ENCODE results near the gene DSCAML1. TPM values are rescaled to one million over a fixed set of nuclear protein-coding genes. Genes with fewer than 3 reads are reported as not detected.
A peak's percentile ranks its signal among the peaks of the same experiment; 100 is the strongest.

Gene DSCAML1
- total and polyA plus RNA-seq, 9 of the 15 experiments (the other 6 are each of a cell fraction or from before 2014, with no cell fraction given): not detected

- no peak overlapping the region for H3K4me2 ChIP-seq (ENCODE audit: insufficient read depth, low read length)
- ChIA-PET CTCF (ENCODE audit: low intra/inter-chr PET ratio) (no interaction called here), POLR2A (interaction anchor here (0.6 to 0.8 kb wide), 2 partner anchors 25 to 89 kb away, joined by 3 to 4 read pairs; no protein-coding TSS in a partner anchor)
- H3K36me3 ChIP-seq (ENCODE audit: control insufficient read depth, insufficient read depth, low read length): no peaks in the 10 kb centered on the region
- no peak overlapping the region for H2AFZ ChIP-seq (ENCODE audit: low read depth, low read length)
- H4K20me1 ChIP-seq (replicated peaks; ENCODE audit: control insufficient read depth, insufficient read depth, low read length): 0 out of 2 replicates have a peak, but pooled peaks cover 4% of the 10 kb centered on the region
- H3K27ac ChIP-seq (ENCODE audit: extremely low read depth, low read depth, low read length): no peak overlapping the region
- no peaks in the 10 kb centered on the region for H3K9me3 ChIP-seq (replicated peaks; ENCODE audit: control insufficient read depth, insufficient read depth, low read depth, low read length)
- H3K79me2 ChIP-seq (ENCODE audit: control insufficient read depth, insufficient read depth, low read length): no peaks in the 10 kb centered on the region
- DNase-seq (ENCODE audit: extremely low read depth in 1 of 4, low spot score in 3 of 4) (no peak), ATAC-seq (no peak), FAIRE-seq (no peak)
- no peaks in the 10 kb centered on the region for H3K4me1 ChIP-seq (replicated peaks in 1 of 2; ENCODE audit: control insufficient read depth in 2 of 2, insufficient read depth in 2 of 2, low read length in 2 of 2)
- H3K4me3 ChIP-seq: no peak overlapping the region
- intact Hi-C loops (cut with micrococcal nuclease): no loop called here
- H3K27me3 ChIP-seq (ENCODE audit: control insufficient read depth in 2 of 2, insufficient read depth in 2 of 2, low read length in 2 of 2): peaks cover 11 to 56% of the 10 kb centered on the region in 2 experiments; a peak in 4 of 5 replicates
- no TSS peak for BruUV-seq (replicated peaks)
- no peaks in the 10 kb centered on the region for H3K9me1 ChIP-seq (ENCODE audit: control insufficient read depth, insufficient read depth, low read length)
- in situ Hi-C loops (cut with MboI): no loop called here
- H3K9ac ChIP-seq (ENCODE audit: insufficient read depth in 1 of 2, low read depth in 2 of 2, low read length in 2 of 2): no peak overlapping the region
- TF ChIP-seq CEBPB (tag; IDR thresholded peaks at IDR 0.05) (no peak), ZFP36 (IDR thresholded peaks at IDR 0.05; ENCODE audit: low read depth, low read length, partially characterized antibody) (peak; percentile 29)
- WGBS (ENCODE audit: insufficient coverage, low coverage, missing lambda C conversion rate): 0% methylated on average over 3 of the region's 3 CpGs
Measured at GRCh38 chr11:117688255-117688797, 108.7 kb downstream of the DSCAML1 start.

GRCh38 chr11:117687776-117688175 is 109.2 kb downstream of the DSCAML1 start:
- ChIA-PET POLR2A (interaction anchor here (0.6 to 0.8 kb wide), 2 partner anchors 24 to 89 kb away, joined by 3 to 4 read pairs; no protein-coding TSS in a partner anchor), CTCF (ENCODE audit: low intra/inter-chr PET ratio) (no interaction called here)
- Histone ChIP-seq H4K20me1 (replicated peaks; ENCODE audit: control insufficient read depth, insufficient read depth, low read length) (0 out of 2 replicates have a peak, but pooled peaks cover 4% of the 10 kb centered on the region), H3K4me3 (no peak overlapping the region), H3K36me3 (ENCODE audit: control insufficient read depth, insufficient read depth, low read length) (no peaks in the 10 kb centered on the region), H3K27ac (ENCODE audit: extremely low read depth, low read depth, low read length) (no peak overlapping the region), H3K9me1 (ENCODE audit: control insufficient read depth, insufficient read depth, low read length) (no peaks in the 10 kb centered on the region), H3K4me1 (replicated peaks in 1 of 2; ENCODE audit: control insufficient read depth in 2 of 2, insufficient read depth in 2 of 2, low read length in 2 of 2) (no peaks in the 10 kb centered on the region), H3K27me3 (ENCODE audit: control insufficient read depth in 2 of 2, insufficient read depth in 2 of 2, low read length in 2 of 2) (peaks cover 6 to 56% of the 10 kb centered on the region in 2 experiments; a peak in 4 of 5 replicates), H3K9me3 (replicated peaks; ENCODE audit: control insufficient read depth, insufficient read depth, low read depth, low read length) (no peaks in the 10 kb centered on the region), H3K4me2 (ENCODE audit: insufficient read depth, low read length) (no peak overlapping the region), H3K79me2 (ENCODE audit: control insufficient read depth, insufficient read depth, low read length) (no peaks in the 10 kb centered on the region), H3K9ac (ENCODE audit: insufficient read depth in 1 of 2, low read depth in 2 of 2, low read length in 2 of 2) (no peak overlapping the region), H2AFZ (ENCODE audit: low read depth, low read length) (no peak overlapping the region)
- WGBS (ENCODE audit: insufficient coverage, low coverage, missing lambda C conversion rate): 0% methylated on average over 5 of the region's 6 CpGs
- no TSS peak for BruUV-seq (replicated peaks)
- TF ChIP-seq RAD21 (CRISPR knock-in tag; conservative IDR thresholded peaks at IDR 0.05 in 1 of 2, IDR thresholded peaks at IDR 0.05 in 1 of 2) (no peak), THRB (CRISPR knock-in tag; conservative IDR thresholded peaks at IDR 0.05) (no peak), NR1H2 (CRISPR knock-in tag; IDR thresholded peaks at IDR 0.05) (no peak), CCNT2 (IDR thresholded peaks at IDR 0.05; ENCODE audit: borderline replicate concordance, extremely low read depth, insufficient read length, low read depth, low read length) (no peak), ZNF146 (CRISPR knock-in tag; IDR thresholded peaks at IDR 0.05; ENCODE audit: unreplicated experiment) (no peak), ZNF133 (CRISPR knock-in tag; IDR thresholded peaks at IDR 0.05) (no peak)
- in situ Hi-C loops (cut with MboI): no loop called here
- no peak for ATAC-seq
- intact Hi-C loops (cut with micrococcal nuclease): no loop called here
- FAIRE-seq: no peak
- DNase-seq (ENCODE audit: extremely low read depth in 1 of 4, low spot score in 3 of 4): no peak

Data from K562 (cell line).